GM12878 (cell line): ENCODE measurements around the gene DLD. TPM values are rescaled to one million over a fixed set of nuclear protein-coding genes. Genes with fewer than 3 reads are reported as not detected.

Source experiments
- ATAC-seq: fragments of 200-7000 bp; cut with Tn5 transposase; 3 replicates; pipeline ENCODE4 v1.9.1; 2020; ENCODE audit warnings: mild to moderate bottlenecking, moderate library complexity
- BruUV-seq: library from RNA; stranded (reverse); fragments of 400-500 nt; replicated peaks from 2 replicates; lab custom pipeline; 2021; lab: Mats Ljungman, UMichigan
- CTCF ChIA-PET: fragments of 300-600 bp; sonication (Branson Sonifier 250); formaldehyde crosslinking; extraction: SDS; loops from one replicate; lab custom pipeline; 2021; ENCODE audit warnings: inconsistent platforms; lab: Yijun Ruan, JAX
- POLR2A ChIA-PET: fragments of 350-600 bp; formaldehyde crosslinking; extraction: SDS; loops from one replicate; lab custom pipeline; 2021; ENCODE audit warnings: inconsistent platforms; lab: Charles Lee
- RAD21 ChIA-PET: fragments of 300-600 bp; sonication (Branson Sonifier 250); formaldehyde crosslinking; loops from one replicate; lab custom pipeline; 2023; ENCODE audit warnings: antibody characterized with exemption; ENCODE audit not compliant: unreplicated experiment; lab: Charles Lee
- SMC1A ChIA-PET: fragments of 300-600 bp; sonication (Branson Sonifier 250); formaldehyde crosslinking; loops from one replicate; lab custom pipeline; 2023; ENCODE audit not compliant: unreplicated experiment, uncharacterized antibody; lab: Charles Lee
- DNase-seq: peaks from one replicate; pipeline ENCODE4 v3.0.0-alpha.2; 2011; ENCODE audit warnings: low read depth, low spot score
- FAIRE-seq: peaks from 3 replicates; lab custom pipeline; 2011; peaks lifted over from hg19 to GRCh38; lab: Jason Lieb, UNC
- H2AFZ ChIP-seq: 2 replicates; pipeline ENCODE4 v1.6.0; 2011; ENCODE audit warnings: low read depth, low read length, control low read depth; ENCODE audit not compliant: control insufficient read depth
- H3K27ac ChIP-seq: 2 replicates; pipeline ENCODE4 v1.5.1; 2011; ENCODE audit warnings: control low read depth; ENCODE audit not compliant: control insufficient read depth, insufficient read depth
- H3K27me3 ChIP-seq, 2 experiments: replicated peaks in 1 of 2; 2 replicates each; pipeline versions ENCODE4 v1.6.0 to v1.6.1; 2011; ENCODE audit warnings: low read length in 1 of 2; ENCODE audit not compliant: control insufficient read depth in 2 of 2, insufficient read depth in 2 of 2
- H3K36me3 ChIP-seq, 2 experiments: 2 replicates each; pipeline ENCODE4 v1.5.1; 2011; ENCODE audit warnings: low read length in 1 of 2; ENCODE audit not compliant: control insufficient read depth in 2 of 2, insufficient read depth in 2 of 2
- H3K4me1 ChIP-seq: 2 replicates; pipeline ENCODE4 v1.6.1; 2011; ENCODE audit warnings: mild to moderate bottlenecking, low read length, moderate library complexity, mixed read lengths; ENCODE audit not compliant: control insufficient read depth, insufficient read depth
- H3K4me2 ChIP-seq: 2 replicates; pipeline ENCODE4 v1.6.0; 2011; ENCODE audit warnings: control low read depth; ENCODE audit not compliant: control insufficient read depth, insufficient read depth
- H3K4me3 ChIP-seq: fragments of 200-600 bp; sonication (generic); 2 replicates; pipeline ENCODE4 v1.5.1; 2016
- H3K79me2 ChIP-seq: 2 replicates; pipeline ENCODE4 v1.6.0; 2011; ENCODE audit warnings: low read length; ENCODE audit not compliant: control insufficient read depth, insufficient read depth
- H3K9ac ChIP-seq: 2 replicates; pipeline ENCODE4 v1.8.0; 2011; ENCODE audit warnings: low read length, control low read depth, mixed read lengths; ENCODE audit not compliant: control insufficient read depth, insufficient read depth
- H3K9me3 ChIP-seq: replicated peaks from 3 replicates; pipeline ENCODE4 v1.5.1; 2011; ENCODE audit warnings: mild to moderate bottlenecking, low read length; ENCODE audit not compliant: control insufficient read depth, insufficient read depth
- H4K20me1 ChIP-seq: 2 replicates; pipeline ENCODE4 v1.6.0; 2011; ENCODE audit not compliant: control insufficient read depth, insufficient read depth
- ATF3 ChIP-seq: IDR thresholded peaks from 2 replicates; pipeline ENCODE4 v1.6.1; 2011; ENCODE audit warnings: low read depth, mild to moderate bottlenecking, low read length, moderate library complexity, borderline replicate concordance; ENCODE audit errors: extremely low read depth
- BHLHE40 ChIP-seq, 2 experiments: fragments of 450-650 bp in 1 of 2; IDR thresholded peaks; 2 replicates each; pipeline ENCODE4 v1.6.1; 2011 to 2017; ENCODE audit warnings: low read depth in 2 of 2, borderline replicate concordance in 1 of 2, improper control_type of control experiment in 1 of 2, low read length in 1 of 2, mild to moderate bottlenecking in 1 of 2
- E2F4 ChIP-seq: IDR thresholded peaks from 2 replicates; pipeline ENCODE4 v1.6.1; 2012; ENCODE audit warnings: low read depth, low read length, improper control_type of control experiment
- ETV6 ChIP-seq, 2 experiments: fragments of 450-650 bp in 1 of 2; IDR thresholded peaks in 1 of 2; conservative IDR thresholded peaks in 1 of 2; 2 replicates each; pipeline ENCODE4 v1.6.1; 2014; ENCODE audit warnings: antibody characterized with exemption in 1 of 2, borderline replicate concordance in 1 of 2, low read depth in 1 of 2, mild to moderate bottlenecking in 1 of 2, moderate library complexity in 1 of 2
- IRF5 ChIP-seq: fragments of 450-650 bp; IDR thresholded peaks from 2 replicates; pipeline ENCODE4 v1.6.1; 2017; ENCODE audit warnings: borderline replicate concordance
- KDM1A ChIP-seq: fragments of 200-600 bp; sonication (generic); IDR thresholded peaks from 2 replicates; pipeline ENCODE4 v1.6.1; 2016; ENCODE audit warnings: borderline replicate concordance
- MAX ChIP-seq: IDR thresholded peaks from 2 replicates; pipeline ENCODE4 v1.6.1; 2012; ENCODE audit warnings: low read depth, low read length, improper control_type of control experiment
- MEF2B ChIP-seq: fragments of 450-650 bp; IDR thresholded peaks from 2 replicates; pipeline ENCODE4 v1.6.1; 2018; ENCODE audit warnings: mild to moderate bottlenecking, moderate library complexity; ENCODE audit not compliant: partially characterized antibody, poor library complexity, severe bottlenecking
- MYB ChIP-seq: fragments of 150-350 bp; IDR thresholded peaks from 2 replicates; pipeline ENCODE4 v1.6.1; 2014; ENCODE audit warnings: mild to moderate bottlenecking, low read depth, low read length, borderline replicate concordance
- MYC ChIP-seq: IDR thresholded peaks from 2 replicates; pipeline ENCODE4 v1.6.1; 2011; ENCODE audit warnings: mild to moderate bottlenecking, low read length, moderate library complexity, inconsistent platforms; ENCODE audit not compliant: insufficient read depth, insufficient replicate concordance, insufficient read length, severe bottlenecking
- NFYA ChIP-seq: IDR thresholded peaks from 2 replicates; pipeline ENCODE4 v1.6.1; 2011; ENCODE audit warnings: low read depth, mild to moderate bottlenecking, low read length, improper control_type of control experiment, borderline replicate concordance
- NRF1 ChIP-seq: conservative IDR thresholded peaks from 2 replicates; pipeline ENCODE4 v1.6.1; 2011; ENCODE audit warnings: mild to moderate bottlenecking, low read depth, low read length, improper control_type of control experiment
- PAX8 ChIP-seq: fragments of 450-650 bp; IDR thresholded peaks from 2 replicates; pipeline ENCODE4 v1.6.1; 2017; ENCODE audit warnings: mild to moderate bottlenecking, moderate library complexity
- PKNOX1 ChIP-seq: fragments of 450-650 bp; IDR thresholded peaks from 2 replicates; pipeline ENCODE4 v1.6.1; 2016; ENCODE audit warnings: mild to moderate bottlenecking
- RAD51 ChIP-seq: fragments of 450-650 bp; IDR thresholded peaks from 2 replicates; pipeline ENCODE4 v1.6.1; 2016; ENCODE audit warnings: moderate library complexity, mild to moderate bottlenecking, inconsistent platforms
- ZNF622 ChIP-seq: fragments of 450-650 bp; IDR thresholded peaks from 2 replicates; pipeline ENCODE4 v1.6.1; 2017; ENCODE audit warnings: mild to moderate bottlenecking, inconsistent platforms
- WGBS: methylation state at CpG from one replicate; pipeline ENCODE4 v1.1.6; 2016; ENCODE audit warnings: low lambda C conversion rate; ENCODE audit not compliant: insufficient replicate concordance, insufficient coverage; ENCODE audit errors: missing lambda C conversion rate; 5-methylcytosine and 5-hydroxymethylcytosine counted together
- in situ Hi-C: fragments of 300-500 bp; cut with MboI; formaldehyde crosslinking; loops from 9 replicates; pipeline ENCODE4 v1.14.3; 2018; ENCODE audit warnings: mixed read lengths
- intact Hi-C: fragments of 100-400 bp; cut with micrococcal nuclease; formaldehyde crosslinking; loops from one replicate; pipeline ENCODE4 v1.14.2; 2022; ENCODE audit not compliant: unreplicated experiment
- polyA plus RNA-seq, 11 experiments: library from polyadenylated mRNA; depleted of rRNA in 4 of 11; unstranded in 6 of 11; stranded (reverse) in 5 of 11; fragments of >200 nt; fragmentation: Nextera tagmentation in 4 of 11; fragmentation: Illumina TruSeq in 1 of 11; extraction: Ambion mirVana in 4 of 11; extraction: Trizol in 1 of 11; gene quantifications; 1 replicate in 1 of 11; 2 replicates in 10 of 11; pipeline versions ENCODE4 v1.2.1 to v1.2.3, GENCODE V29; 2011 to 2016; ENCODE audit warnings: inconsistent platforms in 2 of 11, missing spikeins in 2 of 11, low read depth in 1 of 11
- total RNA-seq, 4 experiments: library from RNA; depleted of rRNA in 3 of 4; stranded (reverse); fragments of >200 nt in 3 of 4; fragmentation: Illumina TruSeq in 1 of 4; extraction: Trizol in 1 of 4; gene quantifications; 2 replicates each; pipeline versions ENCODE4 v1.2.1 to v1.2.3, GENCODE V29; 2013 to 2021

DLD gene
- total and polyA plus RNA-seq, 10 of the 15 experiments (the other 5 are each of a cell fraction or from before 2014, with no cell fraction given) = 62.7 to 314 (median 161) TPM

- no peak overlapping the region for H3K9ac ChIP-seq
- H3K27me3 ChIP-seq = peaks cover 0 to 1% of the 10 kb centered on the region in 2 experiments; a peak in 2 of 4 replicates
- H3K9me3 ChIP-seq = no peaks in the 10 kb centered on the region
- H3K4me3 ChIP-seq = no peak overlapping the region
- H3K36me3 ChIP-seq = no peaks in the 10 kb centered on the region
- TF ChIP-seq ZNF622 (no peak), IRF5 (no peak), BHLHE40 (IDR thresholded peaks at IDR 0.05; ENCODE audit: borderline replicate concordance in 1 of 2, low read depth in 2 of 2, low read length in 1 of 2) (no peak), E2F4 (no peak), PKNOX1 (no peak), MEF2B (no peak), MAX (no peak), PAX8 (no peak), ATF3 (no peak), RAD51 (no peak), KDM1A (no peak), NFYA (no peak), NRF1 (no peak), MYC (no peak), MYB (no peak), ETV6 (conservative IDR thresholded peaks at IDR 0.05 in 1 of 2, IDR thresholded peaks at IDR 0.05 in 1 of 2; ENCODE audit: borderline replicate concordance in 1 of 2, low read depth in 1 of 2) (no peak)
- FAIRE-seq (no peak), DNase-seq (no peak), ATAC-seq (no peak)
- ChIA-PET POLR2A (no interaction called here), RAD21 (no interaction called here), CTCF (no interaction called here), SMC1A (no interaction called here)
- WGBS = 50% methylated on average over 2 of the region's 3 CpGs
- H3K27ac ChIP-seq = no peak overlapping the region
- H2AFZ ChIP-seq = no peak overlapping the region
- no peaks in the 10 kb centered on the region for H4K20me1 ChIP-seq
- in situ Hi-C loops (no loop called here), intact Hi-C loops (no loop called here)
- no TSS peak for BruUV-seq
- no peak overlapping the region for H3K4me2 ChIP-seq
- no peaks in the 10 kb centered on the region for H3K4me1 ChIP-seq
- no peaks in the 10 kb centered on the region for H3K79me2 ChIP-seq
These were observed 48.8 kb upstream of the DLD start for GRCh38 chr7:107842213-107842612.
